Neural cell (in vitro differentiated cells): ENCODE results near the gene ASB8.

Experiments
- EP300 ChIP-seq: fragments of 450-650 bp; conservative IDR thresholded peaks from 2 replicates; pipeline ENCODE4 v1.6.1; 2014; ENCODE audit warnings: antibody characterized with exemption, mild to moderate bottlenecking, moderate library complexity; ENCODE audit not compliant: poor library complexity, severe bottlenecking
- EZH2 ChIP-seq: fragments of 200-600, 300-800 bp; shearing (Covaris generic), sonication (generic); IDR thresholded peaks from 2 replicates; pipeline ENCODE4 v1.6.1; 2014; ENCODE audit warnings: antibody characterized with exemption, low read length, borderline replicate concordance, mild to moderate bottlenecking; ENCODE audit not compliant: insufficient read depth, poor library complexity, severe bottlenecking
- POLR2AphosphoS5 ChIP-seq: IDR thresholded peaks from 2 replicates; pipeline ENCODE4 v1.6.1; 2012
- SMC3 ChIP-seq: fragments of 450-650 bp; conservative IDR thresholded peaks from 2 replicates; pipeline ENCODE4 v1.6.1; 2014; ENCODE audit warnings: antibody characterized with exemption, mild to moderate bottlenecking, moderate library complexity; ENCODE audit not compliant: poor library complexity
- TAF1 ChIP-seq: IDR thresholded peaks from 2 replicates; pipeline ENCODE4 v1.6.1; 2012; ENCODE audit warnings: low read depth
- TF ChIP-seq, protein P1 (sequence below): fragments of 450-650 bp; IDR thresholded peaks from 2 replicates; pipeline ENCODE4 v1.5.1; 2014; ENCODE audit warnings: antibody characterized with exemption, mild to moderate bottlenecking, moderate library complexity; ENCODE audit not compliant: poor library complexity, severe bottlenecking
- TF ChIP-seq, protein P2 (sequence below): IDR thresholded peaks from 2 replicates; pipeline ENCODE4 v1.6.1; 2012; ENCODE audit warnings: borderline replicate concordance

DNA sequence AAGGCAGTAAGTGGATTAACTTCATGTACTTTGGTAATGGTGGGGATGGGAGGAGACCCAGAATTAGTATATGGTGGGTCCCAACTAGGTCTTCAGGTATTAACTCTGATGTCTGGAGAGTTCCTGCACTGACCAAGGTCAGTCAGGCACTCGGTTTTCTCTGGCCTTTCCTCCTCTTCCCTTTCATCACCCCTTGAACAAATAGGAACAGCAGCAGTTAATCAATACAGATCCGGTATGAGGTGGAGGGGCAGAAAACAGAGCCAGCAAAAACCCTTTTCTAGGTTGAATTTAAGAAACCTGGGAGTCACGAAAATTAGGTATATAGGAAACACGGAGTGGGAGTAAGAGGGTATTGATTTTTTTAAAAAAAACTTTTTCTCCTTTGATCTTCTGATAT, 34.1 kb downstream of the ASB8 start:
- TF ChIP-seq, protein P1, sequence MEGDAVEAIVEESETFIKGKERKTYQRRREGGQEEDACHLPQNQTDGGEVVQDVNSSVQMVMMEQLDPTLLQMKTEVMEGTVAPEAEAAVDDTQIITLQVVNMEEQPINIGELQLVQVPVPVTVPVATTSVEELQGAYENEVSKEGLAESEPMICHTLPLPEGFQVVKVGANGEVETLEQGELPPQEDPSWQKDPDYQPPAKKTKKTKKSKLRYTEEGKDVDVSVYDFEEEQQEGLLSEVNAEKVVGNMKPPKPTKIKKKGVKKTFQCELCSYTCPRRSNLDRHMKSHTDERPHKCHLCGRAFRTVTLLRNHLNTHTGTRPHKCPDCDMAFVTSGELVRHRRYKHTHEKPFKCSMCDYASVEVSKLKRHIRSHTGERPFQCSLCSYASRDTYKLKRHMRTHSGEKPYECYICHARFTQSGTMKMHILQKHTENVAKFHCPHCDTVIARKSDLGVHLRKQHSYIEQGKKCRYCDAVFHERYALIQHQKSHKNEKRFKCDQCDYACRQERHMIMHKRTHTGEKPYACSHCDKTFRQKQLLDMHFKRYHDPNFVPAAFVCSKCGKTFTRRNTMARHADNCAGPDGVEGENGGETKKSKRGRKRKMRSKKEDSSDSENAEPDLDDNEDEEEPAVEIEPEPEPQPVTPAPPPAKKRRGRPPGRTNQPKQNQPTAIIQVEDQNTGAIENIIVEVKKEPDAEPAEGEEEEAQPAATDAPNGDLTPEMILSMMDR: no peak
- TF ChIP-seq POLR2AphosphoS5 (no peak), EP300 (no peak), EZH2 (no peak), TAF1 (no peak), SMC3 (no peak)
- TF ChIP-seq, protein P2, sequence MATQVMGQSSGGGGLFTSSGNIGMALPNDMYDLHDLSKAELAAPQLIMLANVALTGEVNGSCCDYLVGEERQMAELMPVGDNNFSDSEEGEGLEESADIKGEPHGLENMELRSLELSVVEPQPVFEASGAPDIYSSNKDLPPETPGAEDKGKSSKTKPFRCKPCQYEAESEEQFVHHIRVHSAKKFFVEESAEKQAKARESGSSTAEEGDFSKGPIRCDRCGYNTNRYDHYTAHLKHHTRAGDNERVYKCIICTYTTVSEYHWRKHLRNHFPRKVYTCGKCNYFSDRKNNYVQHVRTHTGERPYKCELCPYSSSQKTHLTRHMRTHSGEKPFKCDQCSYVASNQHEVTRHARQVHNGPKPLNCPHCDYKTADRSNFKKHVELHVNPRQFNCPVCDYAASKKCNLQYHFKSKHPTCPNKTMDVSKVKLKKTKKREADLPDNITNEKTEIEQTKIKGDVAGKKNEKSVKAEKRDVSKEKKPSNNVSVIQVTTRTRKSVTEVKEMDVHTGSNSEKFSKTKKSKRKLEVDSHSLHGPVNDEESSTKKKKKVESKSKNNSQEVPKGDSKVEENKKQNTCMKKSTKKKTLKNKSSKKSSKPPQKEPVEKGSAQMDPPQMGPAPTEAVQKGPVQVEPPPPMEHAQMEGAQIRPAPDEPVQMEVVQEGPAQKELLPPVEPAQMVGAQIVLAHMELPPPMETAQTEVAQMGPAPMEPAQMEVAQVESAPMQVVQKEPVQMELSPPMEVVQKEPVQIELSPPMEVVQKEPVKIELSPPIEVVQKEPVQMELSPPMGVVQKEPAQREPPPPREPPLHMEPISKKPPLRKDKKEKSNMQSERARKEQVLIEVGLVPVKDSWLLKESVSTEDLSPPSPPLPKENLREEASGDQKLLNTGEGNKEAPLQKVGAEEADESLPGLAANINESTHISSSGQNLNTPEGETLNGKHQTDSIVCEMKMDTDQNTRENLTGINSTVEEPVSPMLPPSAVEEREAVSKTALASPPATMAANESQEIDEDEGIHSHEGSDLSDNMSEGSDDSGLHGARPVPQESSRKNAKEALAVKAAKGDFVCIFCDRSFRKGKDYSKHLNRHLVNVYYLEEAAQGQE: no peak
